ENCODE measurements around the gene PEX5L.

Gene PEX5L

DNA sequence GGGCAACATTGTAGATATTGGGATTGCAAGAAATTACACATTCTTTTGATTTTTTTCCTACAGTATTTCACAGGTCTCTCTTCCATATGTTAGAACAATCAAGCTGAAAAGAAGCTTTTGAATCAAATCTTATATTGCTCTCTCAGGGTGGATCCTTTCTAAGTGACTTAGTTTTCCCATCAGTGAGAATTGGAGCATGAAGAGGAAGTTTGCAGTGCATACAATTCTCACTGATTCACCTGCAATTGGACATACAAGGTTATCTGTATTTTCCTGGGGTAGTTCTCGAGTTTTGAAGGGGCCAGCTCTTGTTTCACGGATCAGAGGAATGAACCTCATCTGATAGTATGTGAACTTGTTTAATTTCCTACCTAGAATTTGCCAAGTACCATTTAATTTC lies 150.8 kb downstream of the PEX5L start:
- DNase-seq, result no peak

DNA sequence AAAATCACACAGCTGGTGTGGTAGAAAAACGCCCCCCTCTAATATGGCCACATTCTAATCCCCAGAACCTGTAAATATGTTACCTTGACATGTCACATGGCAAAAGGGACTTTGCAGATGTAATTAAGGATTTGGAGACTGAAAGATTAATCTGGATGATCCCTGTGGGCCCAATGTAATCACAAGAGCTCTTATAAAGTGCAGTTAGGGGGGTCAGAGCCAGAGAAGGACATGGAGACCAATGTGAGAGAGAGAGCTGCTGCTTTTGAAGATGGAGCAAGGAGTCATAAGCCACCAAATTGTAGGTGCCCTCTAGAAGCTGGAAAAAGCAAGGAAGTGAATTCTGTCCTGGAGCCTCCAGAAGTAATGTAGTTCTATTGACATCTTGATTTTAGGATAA lies 152.6 kb downstream of the PEX5L start:
- no peak for DNase-seq

DNA sequence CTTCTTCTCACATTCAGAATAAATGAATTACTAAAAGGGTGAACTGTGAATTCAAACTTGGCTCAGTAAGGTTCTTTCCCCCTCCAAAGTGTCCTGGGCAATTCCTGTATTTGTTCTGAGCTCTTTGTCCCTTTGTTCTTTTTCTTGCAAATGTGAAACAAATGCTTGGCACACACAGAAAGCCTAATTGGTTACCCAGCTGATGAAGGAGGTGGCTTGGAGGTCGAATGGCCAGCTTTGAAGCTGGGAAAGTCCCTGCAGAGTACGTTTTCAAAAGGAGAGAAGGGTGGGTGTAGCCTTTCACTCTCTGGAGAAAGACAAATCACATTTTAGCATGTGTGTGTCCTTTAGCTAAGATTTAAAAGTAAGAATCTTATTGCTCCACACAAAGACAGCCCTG lies 154.4 kb downstream of the PEX5L start:
- DNase-seq, result no peak

DNA sequence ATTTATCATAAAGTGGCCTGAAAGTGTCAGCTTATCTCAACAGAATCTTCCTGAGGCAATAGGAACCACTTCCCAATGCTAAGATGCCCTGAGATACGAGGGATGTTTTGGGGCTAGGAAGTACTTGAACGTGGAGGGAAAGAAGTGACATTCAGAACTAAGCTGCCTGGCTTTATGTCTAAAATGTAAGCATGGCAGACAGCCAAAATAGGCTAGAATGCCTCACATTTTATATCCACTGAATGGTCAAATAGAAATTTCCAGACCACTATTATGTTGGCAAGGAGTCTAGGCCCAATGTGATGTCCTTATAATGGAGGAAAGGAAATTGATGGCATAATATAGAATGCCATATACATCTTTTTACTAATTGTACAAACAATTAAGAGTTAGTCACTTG lies 154.9 kb downstream of the PEX5L start:
- DNase-seq, result no peak

- DNase-seq, result no peak
Measured at GRCh38 chr3:179880868-179881267, 155.9 kb downstream of the PEX5L start.

GRCh38 chr3:179876440-179876839 lies 160.3 kb downstream of the PEX5L start:
- DNase-seq, result no peak

DNA sequence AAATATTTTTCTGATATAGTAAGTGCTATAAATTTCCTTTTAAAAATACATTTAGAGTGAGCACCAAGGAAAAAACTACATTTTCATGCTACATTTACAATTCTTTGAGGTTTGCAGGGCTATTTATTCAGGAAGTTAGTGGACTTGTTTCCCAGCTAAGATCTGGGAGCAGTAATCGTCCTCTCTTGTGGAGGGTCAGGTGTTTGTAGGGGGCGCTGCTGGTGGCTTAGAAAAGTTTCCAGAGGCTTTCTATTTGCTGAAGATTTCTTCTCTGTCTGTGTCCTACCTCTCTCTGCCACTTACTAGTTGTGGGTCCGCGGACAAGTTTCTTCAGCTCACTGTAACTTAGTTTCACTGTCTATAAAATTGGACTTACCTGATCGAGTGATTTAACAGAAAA lies 163.9 kb downstream of the PEX5L start:
- DNase-seq, result no peak

GRCh38 chr3:179871782-179872181 lies 165.0 kb downstream of the PEX5L start:
- no peak for DNase-seq

DNA sequence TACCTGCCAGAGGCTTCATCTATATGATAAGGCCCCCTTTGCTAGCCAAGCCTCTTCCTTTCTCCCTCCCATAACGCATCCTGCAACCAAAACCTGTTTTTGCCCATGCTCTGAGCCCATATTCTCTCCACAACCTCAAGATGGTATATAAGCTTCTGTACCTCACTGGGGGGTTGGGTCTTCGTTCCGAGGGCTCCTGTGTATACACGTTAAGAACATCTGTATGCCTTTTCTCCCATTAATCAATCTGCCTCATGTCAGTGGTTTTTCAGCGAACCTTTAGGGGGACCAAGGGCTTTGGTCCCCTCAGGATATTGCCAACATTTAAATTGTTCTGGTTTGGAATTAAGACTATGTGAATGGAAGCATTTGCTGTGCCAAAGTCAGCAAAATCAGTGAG lies 168.0 kb downstream of the PEX5L start:
- no peak for DNase-seq

- no peak for DNase-seq
Measured at GRCh38 chr3:179867961-179868360, 168.8 kb downstream of the PEX5L start.

DNA sequence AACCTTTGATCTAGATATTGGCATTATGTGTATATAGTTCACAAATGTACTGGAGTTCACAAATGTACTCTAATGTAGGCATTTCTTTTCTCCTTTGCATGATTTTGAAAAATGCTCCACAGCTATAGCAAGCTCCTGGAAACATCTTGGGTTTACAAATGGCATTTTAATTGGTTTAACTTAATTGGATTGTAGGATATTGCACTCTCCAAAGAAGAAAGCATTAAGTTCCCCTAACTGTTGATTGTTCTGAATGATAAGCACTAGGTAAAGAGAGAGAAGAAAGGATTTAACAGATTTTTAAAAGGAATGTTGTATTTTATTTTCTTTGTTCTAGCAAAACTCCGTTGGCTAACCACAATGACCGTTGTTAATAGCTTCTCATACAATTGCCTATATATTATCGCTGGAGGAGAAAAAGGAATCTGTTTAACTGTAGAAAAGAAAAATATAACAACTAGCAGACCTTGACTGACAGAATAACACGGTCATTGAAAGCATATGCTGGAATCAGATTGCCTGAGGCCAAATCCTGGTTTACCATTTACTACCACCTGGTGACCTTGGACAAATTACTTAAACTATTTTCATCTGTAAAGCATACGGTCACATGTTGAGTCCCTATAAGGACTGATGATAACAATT lies 170.8 kb downstream of the PEX5L start:
- DNase-seq, result no peak

DNA sequence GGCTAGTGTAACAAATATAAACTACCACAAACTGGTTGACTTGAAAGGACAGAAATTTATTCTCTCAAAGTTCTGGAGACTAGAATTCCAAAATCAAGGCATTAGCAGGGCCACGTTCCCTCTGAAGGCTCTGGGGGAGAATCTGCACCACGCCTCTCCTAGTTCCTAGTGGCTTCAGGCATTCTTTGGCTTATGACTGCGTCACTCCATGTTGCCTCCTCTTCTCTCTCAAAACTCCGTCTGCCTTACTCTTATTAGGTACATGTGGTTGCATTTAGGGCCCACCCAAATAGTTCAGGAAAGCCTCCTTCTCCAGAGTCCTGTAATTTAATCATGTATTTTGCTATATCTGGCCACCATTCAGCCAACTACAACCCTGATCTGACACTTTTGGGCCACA lies 174.8 kb downstream of the PEX5L start:
- DNase-seq, result no peak

- no peak for DNase-seq
Measured at GRCh38 chr3:179861292-179861691, 175.4 kb downstream of the PEX5L start.

DNA sequence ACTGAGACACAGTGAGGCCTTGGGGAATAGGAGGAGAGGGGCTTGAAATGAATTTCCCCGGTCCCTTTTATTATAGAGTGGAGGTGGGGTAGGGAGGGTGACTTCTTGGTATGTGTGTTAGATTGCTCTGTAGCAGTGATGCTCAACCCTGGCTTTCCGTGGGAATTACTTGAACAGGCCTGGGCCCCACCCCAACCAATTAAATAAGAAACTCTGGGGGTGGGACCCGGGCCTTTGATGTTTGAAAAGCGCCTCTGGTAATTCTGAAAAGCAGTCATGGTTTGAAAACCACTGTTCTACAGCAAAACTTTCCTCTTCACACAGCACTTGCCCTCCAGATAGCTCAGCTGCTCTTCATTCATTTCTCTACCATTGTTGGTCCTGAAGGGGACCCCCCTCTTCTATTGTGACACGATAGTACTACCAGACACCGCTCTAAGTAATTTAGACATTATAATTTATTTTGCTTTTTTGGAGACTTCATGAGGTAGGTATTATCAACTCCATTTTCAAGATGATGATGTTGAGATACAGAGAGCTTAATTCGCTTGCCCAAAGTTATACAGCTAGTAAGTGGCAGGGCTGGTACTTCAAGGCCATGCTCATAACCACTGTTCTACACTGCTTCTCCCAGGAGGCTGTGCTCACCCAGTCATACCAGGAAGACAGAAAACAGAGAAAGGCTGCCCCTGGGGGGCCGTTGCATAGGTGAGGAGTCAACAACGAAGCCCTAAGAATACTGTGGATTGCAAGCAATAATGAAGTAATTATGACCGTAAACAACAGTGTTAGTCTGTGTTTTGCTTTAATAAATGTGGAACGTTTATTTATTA lies 176.2 kb downstream of the PEX5L start:
- no peak for DNase-seq

- DNase-seq, result no peak
Measured at GRCh38 chr3:179853176-179853575, 183.6 kb downstream of the PEX5L start.

DNA sequence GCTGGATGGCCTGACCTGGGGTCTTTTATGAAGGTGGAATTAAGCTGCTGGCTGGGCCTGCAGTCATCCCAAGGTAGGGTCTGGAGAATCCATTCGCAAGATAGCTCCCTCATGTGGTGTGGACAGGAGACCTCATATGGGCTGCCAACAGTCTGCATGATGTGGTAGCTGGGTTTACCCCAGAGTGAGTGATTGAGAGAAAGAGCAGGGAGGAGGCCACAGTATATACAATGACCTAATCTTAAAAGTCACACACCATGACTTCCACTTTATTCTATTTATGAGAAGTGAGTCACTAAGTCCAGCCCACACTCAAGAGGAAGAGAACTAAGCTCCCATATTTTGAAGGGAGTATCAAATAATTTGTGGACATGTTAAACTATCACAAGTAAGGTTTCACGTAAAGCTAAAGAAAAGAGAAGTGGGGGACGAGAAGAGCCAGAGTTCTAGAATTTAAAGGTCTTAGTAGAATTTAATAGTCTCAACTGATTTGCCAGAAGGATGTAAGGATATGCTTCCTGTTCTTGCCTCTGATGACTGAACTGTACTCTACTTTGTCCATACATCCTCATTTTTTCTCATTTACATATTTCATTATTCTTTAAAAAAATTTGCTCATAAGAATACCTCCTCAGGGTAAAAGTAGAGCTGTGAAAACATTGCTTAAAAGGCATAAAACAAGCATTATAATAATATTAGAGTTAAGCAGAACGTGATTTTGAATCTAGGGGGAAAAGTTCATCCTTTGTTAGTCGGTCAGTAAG lies 184.4 kb downstream of the PEX5L start:
- no peak for DNase-seq

DNA sequence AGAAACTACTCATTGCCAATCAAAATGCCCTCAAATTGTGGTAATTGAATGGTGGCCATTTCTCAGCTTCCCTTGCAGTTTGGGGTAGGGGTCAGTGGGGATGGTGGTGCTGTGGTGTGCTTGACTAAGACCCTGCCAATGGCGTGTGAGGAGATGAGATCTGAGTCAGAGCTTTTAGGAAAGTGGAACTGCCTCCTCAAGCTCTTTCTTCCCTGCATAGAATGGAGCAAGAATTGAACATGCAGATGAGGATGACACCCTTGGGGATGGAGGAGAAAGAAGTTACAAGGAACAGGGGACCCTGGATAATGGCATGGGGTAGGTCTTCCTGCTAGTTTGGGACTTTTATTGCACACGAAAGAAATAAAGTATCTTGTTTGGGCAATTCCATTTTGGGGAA lies 188.0 kb downstream of the PEX5L start:
- no peak for DNase-seq

DNA sequence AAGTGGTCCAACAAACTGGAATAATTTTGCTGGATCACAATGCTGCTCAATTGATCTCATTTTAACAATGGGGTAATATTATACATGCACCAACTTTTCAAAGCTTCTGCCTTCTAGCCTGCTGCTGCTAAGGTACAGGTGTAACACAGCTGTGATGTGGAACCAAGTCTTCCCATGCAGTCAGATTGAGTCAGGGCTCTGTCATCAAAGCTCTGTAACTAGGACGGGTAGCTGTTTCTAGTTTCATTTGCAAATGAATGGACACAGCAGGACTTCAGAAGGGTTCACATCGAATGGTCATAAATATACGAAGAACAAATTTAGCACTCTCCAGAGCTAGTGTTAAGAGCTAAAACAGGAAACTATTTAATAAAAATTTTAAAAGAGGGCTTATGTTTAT lies 194.7 kb downstream of the PEX5L start:
- DNase-seq, result no peak

GRCh38 chr3:179840985-179841384 lies 195.8 kb downstream of the PEX5L start:
- no peak for DNase-seq

DNA sequence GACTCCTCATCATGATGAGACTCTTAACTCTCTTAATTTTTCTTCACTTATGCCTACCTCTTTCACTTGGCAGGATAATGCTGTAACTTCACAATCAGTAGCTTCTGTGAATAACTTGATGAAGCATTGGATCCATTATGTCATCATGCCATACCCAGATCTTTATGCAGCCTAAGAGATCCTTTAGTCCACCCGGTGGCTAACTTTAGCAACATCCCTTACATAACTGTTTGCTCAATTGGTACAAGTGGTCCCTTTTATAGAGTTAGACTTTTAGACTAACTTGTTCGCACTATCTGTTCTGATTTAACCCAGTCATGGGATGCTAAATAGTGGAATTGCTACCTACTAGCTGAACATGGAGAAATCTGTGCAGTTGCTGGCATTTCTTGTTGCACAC lies 199.4 kb downstream of the PEX5L start:
- no peak for DNase-seq

DNA sequence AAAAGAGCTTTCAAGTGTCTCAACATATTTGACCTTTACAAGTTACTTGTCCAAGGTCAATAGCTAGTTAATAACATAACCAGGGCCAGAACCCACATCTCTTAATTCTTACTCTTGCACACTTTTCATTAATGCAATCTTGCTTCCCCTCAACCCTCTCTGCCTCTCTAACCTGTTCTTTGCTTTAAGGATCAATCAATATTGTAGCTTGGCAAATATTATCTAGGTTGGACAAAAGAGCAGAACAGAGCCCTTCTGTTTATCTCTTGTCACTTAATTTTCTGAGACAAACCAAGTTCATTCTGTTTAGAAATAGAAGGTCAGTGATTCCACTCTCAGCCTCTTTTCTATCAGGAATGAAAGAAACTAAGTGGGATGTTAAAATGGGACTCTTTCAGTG lies 203.4 kb downstream of the PEX5L start:
- DNase-seq, result no peak

DNA sequence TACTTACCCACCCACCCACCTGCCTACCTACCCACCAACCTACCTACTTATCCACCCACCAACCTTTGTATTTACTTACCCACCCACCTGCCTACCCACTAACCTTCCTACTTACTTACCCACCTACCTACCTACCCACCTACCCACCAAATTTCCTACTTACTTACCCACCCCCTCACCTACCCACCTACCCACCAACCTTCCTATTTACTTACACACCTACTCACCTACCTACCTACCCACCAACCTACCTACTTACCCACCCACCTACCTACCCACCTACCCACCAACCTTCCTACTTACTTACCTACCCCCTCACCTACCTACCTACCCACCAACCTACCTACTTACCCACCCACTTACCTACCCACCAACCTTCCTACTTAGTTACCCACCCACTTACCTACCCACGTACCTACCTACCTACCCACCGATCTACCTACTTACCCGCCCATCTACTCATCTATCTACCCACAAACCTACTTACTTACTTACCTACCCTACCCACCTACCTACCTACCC lies 204.3 kb downstream of the PEX5L start:
- DNase-seq, result no peak

- no peak for DNase-seq
Measured at GRCh38 chr3:179829401-179829800, 207.3 kb downstream of the PEX5L start.

DNA sequence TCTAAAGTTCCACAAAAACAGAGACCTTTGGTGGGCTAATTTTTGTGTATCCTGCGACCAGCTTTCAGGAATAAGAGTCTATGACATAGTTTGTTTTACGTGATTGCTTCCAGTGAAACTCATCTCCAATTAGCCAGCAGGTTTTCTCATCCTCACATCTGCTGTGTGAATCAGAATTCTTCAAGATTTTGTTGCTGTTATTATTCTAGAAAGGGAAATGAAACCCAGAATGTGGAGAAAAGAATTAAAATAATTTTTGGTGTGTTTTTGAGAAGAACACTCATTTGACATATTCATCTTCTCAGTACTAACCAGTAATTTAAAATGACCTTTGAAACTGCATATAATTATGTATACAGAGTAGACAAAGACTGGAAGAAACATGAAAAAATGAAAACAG lies 208.0 kb downstream of the PEX5L start:
- no peak for DNase-seq

Measured in cortex of kidney (tissue), 1 donor.